Right lobe of liver (tissue), 6 donors: ENCODE results near the gene GLYATL1. TPM values are rescaled to one million over a fixed set of nuclear protein-coding genes. Genes with fewer than 3 reads are reported as not detected.

Experiments used
- ATAC-seq, 4 donors: fragments of 200-7000 bp; cut with Tn5 transposase; one replicate each; pipeline ENCODE4 v1.9.1; 2020; ENCODE audit warnings: mild to moderate bottlenecking in 4 of 4, moderate library complexity in 4 of 4
- DNase-seq, 3 donors: peaks; one replicate each; pipeline ENCODE4 v3.0.0-alpha.2; 2020
- H3K27ac ChIP-seq, 3 donors: fragments of 200-600 bp; one replicate each; pipeline ENCODE4 v1.8.0; 2022
- H3K27me3 ChIP-seq, 2 donors: fragments of 200-600 bp; one replicate each; pipeline ENCODE4 v1.8.0; 2022
- H3K36me3 ChIP-seq, 4 donors: fragments of 200-600 bp; sonication (generic) in 1 of 4; one replicate each; pipeline versions ENCODE4 v1.5.1 to v1.8.0; 2017 to 2022; ENCODE audit warnings: control low read depth in 1 of 4
- H3K4me1 ChIP-seq, 4 donors: fragments of 200-600 bp; sonication (generic) in 1 of 4; one replicate each; pipeline versions ENCODE4 v1.5.1 to v1.8.0; 2017 to 2022; ENCODE audit warnings: control low read depth in 1 of 4
- H3K4me3 ChIP-seq, 3 donors: fragments of 200-600 bp; one replicate each; pipeline ENCODE4 v1.8.0; 2022
- H3K9me3 ChIP-seq, 4 donors: fragments of 200-600 bp; sonication (generic) in 1 of 4; one replicate each; pipeline versions ENCODE4 v1.5.1 to v1.8.0; 2017 to 2022; ENCODE audit warnings: control low read depth in 1 of 4
- CTCF ChIP-seq, 4 donors: fragments of 200-600 bp in 3 of 4; fragments of 450-650 bp in 1 of 4; IDR thresholded peaks; one replicate each; pipeline versions ENCODE4 v1.5.1 to v1.8.0; 2016 to 2022; ENCODE audit warnings: antibody characterized with exemption in 4 of 4, mild to moderate bottlenecking in 2 of 4
- POLR2A ChIP-seq: fragments of 450-650 bp; IDR thresholded peaks from one replicate; pipeline ENCODE4 v1.6.1; 2017; ENCODE audit warnings: antibody characterized with exemption, mild to moderate bottlenecking
- WGBS: methylation state at CpG from one replicate; pipeline ENCODE4 v1.1.6; 2018; ENCODE audit warnings: low coverage, low lambda C conversion rate; ENCODE audit not compliant: insufficient coverage; ENCODE audit errors: missing lambda C conversion rate; 5-methylcytosine and 5-hydroxymethylcytosine counted together
- intact Hi-C, 2 donors: fragments of 100-400 bp; cut with DNase I; formaldehyde crosslinking; loops; one replicate each; pipeline versions ENCODE4 v1.11.2 to v1.14.1; 2022
- total RNA-seq, 6 experiments: library from RNA; depleted of rRNA in 2 of 6; stranded (reverse); fragments of >200 nt in 2 of 6; fragmentation: NEBNext Ultra II Directional in 3 of 6; extraction: Animal tissue kit (Norgen Biotek cat#: 25700) in 3 of 6; gene quantifications; one replicate each; pipeline versions ENCODE4 v1.1.0 to v1.2.4, GENCODE V29; 2016 to 2023
- donor health status: DM: no; HTN: yes; CAD: no.
- donor health status: DM: no; HTN: no; CAD: no.
- donor health status: DM: no; HTN: no; CAD: no.
- donor health status: DM: no; HTN: yes; CAD: no.
- donor health status: DM: no; HTN: yes; CAD: no.

The GLYATL1 gene
- total RNA-seq, 6 experiments from 2014 or later = 200 to 425 (median 351) TPM

DNA sequence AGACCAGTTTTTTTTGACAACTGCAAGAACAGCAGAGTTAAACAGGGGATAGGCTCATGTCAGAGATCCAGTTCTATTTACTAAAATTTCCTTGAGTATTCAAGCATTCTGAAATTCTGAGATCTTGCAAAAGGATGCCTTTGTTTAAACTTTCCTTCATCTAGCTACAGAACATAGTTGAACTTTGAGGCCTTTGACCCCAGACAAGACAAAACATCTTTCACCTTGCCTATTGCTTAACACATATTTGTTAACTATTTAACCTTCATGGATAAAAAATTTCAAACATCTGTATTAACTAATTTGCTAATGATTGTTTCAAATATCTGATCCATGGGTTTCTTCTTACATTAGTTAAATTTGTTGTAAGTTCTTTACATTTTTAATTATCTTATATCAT lies 38.2 kb downstream of the GLYATL1 start:
- ATAC-seq (peak; percentile 42 to 81 (median 63)), DNase-seq (no peak)
- Histone ChIP-seq H3K4me3 (no peak overlapping the region), H3K36me3 (no peaks in the 10 kb centered on the region), H3K27ac (peak overlapping the region in 1 of 3 donors; percentile 37), H3K4me1 (peaks cover 0 to 20% (median 0%) of the 10 kb centered on the region in 4 donors), H3K27me3 (no peaks in the 10 kb centered on the region), H3K9me3 (no peaks in the 10 kb centered on the region)
- intact Hi-C loops = no loop called here
- TF ChIP-seq CTCF (IDR thresholded peaks at IDR 0.05) (no peak), POLR2A (no peak)

DNA sequence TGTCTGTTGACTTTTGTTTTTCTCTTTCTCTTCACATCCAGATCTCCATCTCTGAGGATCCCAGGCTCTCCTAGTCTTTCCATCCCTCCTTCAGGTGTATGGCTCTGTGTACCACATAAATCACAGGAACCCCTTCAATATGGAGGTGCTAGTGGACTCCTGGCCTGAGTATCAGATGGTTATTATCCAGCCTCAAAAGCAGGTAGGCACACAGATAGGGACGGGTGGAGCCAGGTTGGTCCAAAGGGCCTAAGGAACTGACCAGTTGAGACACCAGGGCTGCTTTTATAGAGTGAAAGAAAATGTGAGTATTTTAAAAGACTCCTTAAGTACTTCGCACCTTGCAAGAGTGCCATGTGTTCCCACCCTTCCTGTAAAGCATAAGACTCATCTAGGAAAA lies 39.9 kb downstream of the GLYATL1 start:
- DNase-seq (no peak), ATAC-seq (no peak)
- no peaks in the 10 kb centered on the region for H3K27me3 ChIP-seq
- no peak overlapping the region for H3K4me3 ChIP-seq
- H3K4me1 ChIP-seq = peaks cover 0 to 20% (median 0%) of the 10 kb centered on the region in 4 donors
- intact Hi-C loops = no loop called here
- H3K27ac ChIP-seq = no peak overlapping the region
- no peaks in the 10 kb centered on the region for H3K36me3 ChIP-seq
- TF ChIP-seq POLR2A = no peak
- TF ChIP-seq CTCF (IDR thresholded peaks at IDR 0.05) = no peak
- WGBS = 94% methylated on average over 2 of the region's 2 CpGs
- H3K9me3 ChIP-seq = no peaks in the 10 kb centered on the region

DNA sequence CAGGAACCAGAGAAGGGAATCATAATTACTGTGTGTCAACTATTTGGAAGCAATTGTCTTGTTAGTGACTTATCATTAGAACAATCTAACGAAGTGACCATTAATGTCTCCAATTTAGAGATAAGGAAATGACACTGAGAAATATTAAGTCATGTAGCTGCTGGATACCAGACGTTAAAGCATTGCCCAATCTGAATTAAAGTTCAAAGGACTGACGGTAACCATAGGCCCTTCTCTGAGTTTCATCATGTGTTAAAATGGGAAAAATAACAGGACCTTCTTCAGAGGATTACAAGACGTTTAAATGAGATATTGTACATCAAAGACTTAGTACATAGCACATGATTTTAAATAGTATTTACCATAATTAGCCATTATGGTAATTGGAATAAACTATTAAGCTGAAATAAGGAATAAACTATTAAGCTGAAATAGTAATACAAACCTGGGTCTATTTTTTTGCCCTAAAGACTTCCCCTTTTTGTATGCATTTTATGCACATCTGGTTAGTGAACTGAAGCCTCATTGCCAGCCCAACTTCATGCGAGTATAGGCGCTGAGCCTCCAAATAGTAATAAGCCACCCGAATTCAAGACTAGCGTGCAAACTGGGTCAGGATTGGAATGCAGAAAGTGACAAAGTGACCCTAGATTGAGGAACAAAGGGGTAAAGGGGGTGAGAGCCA lies 41.0 kb downstream of the GLYATL1 start:
- 50% methylated on average over 8 of the region's 8 CpGs for WGBS
- Histone ChIP-seq H3K9me3 (no peaks in the 10 kb centered on the region), H3K4me3 (no peak overlapping the region), H3K36me3 (no peaks in the 10 kb centered on the region), H3K4me1 (peaks cover 0 to 20% (median 0%) of the 10 kb centered on the region in 4 donors), H3K27ac (no peak overlapping the region), H3K27me3 (no peaks in the 10 kb centered on the region)
- intact Hi-C loops = no loop called here
- TF ChIP-seq CTCF (IDR thresholded peaks at IDR 0.05) = no peak
- no peak for TF ChIP-seq POLR2A
- DNase-seq (no peak), ATAC-seq (peak in 3 of 4 donors; percentile 67 to 69 (median 69))

GRCh38 chr11:58992489-58992888 lies 53.2 kb downstream of the GLYATL1 start:
- peaks cover 0 to 2% (median 0%) of the 10 kb centered on the region in 4 donors for H3K4me1 ChIP-seq
- intact Hi-C loops = no loop called here
- ATAC-seq (no peak), DNase-seq (no peak)
- no peaks in the 10 kb centered on the region for H3K27me3 ChIP-seq
- H3K27ac ChIP-seq = no peak overlapping the region
- H3K36me3 ChIP-seq = no peaks in the 10 kb centered on the region
- H3K4me3 ChIP-seq = no peak overlapping the region
- no peak for TF ChIP-seq POLR2A
- no peak for TF ChIP-seq CTCF (IDR thresholded peaks at IDR 0.05)
- no peaks in the 10 kb centered on the region for H3K9me3 ChIP-seq
- 82% methylated on average over 1 of the region's 1 CpG for WGBS

GRCh38 chr11:58994171-58994570 lies 54.9 kb downstream of the GLYATL1 start:
- intact Hi-C loops = no loop called here
- no peak overlapping the region for H3K27ac ChIP-seq
- WGBS = 81% methylated on average over 3 of the region's 3 CpGs
- peaks cover 0 to 18% (median 2%) of the 10 kb centered on the region in 4 donors for H3K4me1 ChIP-seq
- no peaks in the 10 kb centered on the region for H3K9me3 ChIP-seq
- no peaks in the 10 kb centered on the region for H3K36me3 ChIP-seq
- no peaks in the 10 kb centered on the region for H3K27me3 ChIP-seq
- ATAC-seq (no peak), DNase-seq (no peak)
- H3K4me3 ChIP-seq = no peak overlapping the region
- TF ChIP-seq POLR2A (no peak), CTCF (IDR thresholded peaks at IDR 0.05) (no peak)
